Suprapubic skin (tissue), 3 donors: Measurements from ENCODE around the gene KRTAP1-4.

Experiments
- EP300 ChIP-seq: sonication (generic); formaldehyde crosslinking; IDR thresholded peaks from one replicate; pipeline ENCODE4 v1.6.1; 2017; ENCODE audit warnings: antibody characterized with exemption
- POLR2A ChIP-seq, 2 donors: fragments of 450-650 bp; IDR thresholded peaks; one replicate each; pipeline ENCODE4 v1.6.1; 2017; ENCODE audit warnings: antibody characterized with exemption in 2 of 2, mild to moderate bottlenecking in 2 of 2, moderate library complexity in 2 of 2
- TF ChIP-seq, protein P1 (sequence below), 2 donors: fragments of 200-600 bp in 1 of 2; fragments of 450-650 bp in 1 of 2; sonication (generic) in 1 of 2; IDR thresholded peaks; one replicate each; pipeline ENCODE4 v1.5.1; 2016 to 2019; ENCODE audit warnings: antibody characterized with exemption in 2 of 2, mild to moderate bottlenecking in 1 of 2, moderate library complexity in 1 of 2

DNA sequence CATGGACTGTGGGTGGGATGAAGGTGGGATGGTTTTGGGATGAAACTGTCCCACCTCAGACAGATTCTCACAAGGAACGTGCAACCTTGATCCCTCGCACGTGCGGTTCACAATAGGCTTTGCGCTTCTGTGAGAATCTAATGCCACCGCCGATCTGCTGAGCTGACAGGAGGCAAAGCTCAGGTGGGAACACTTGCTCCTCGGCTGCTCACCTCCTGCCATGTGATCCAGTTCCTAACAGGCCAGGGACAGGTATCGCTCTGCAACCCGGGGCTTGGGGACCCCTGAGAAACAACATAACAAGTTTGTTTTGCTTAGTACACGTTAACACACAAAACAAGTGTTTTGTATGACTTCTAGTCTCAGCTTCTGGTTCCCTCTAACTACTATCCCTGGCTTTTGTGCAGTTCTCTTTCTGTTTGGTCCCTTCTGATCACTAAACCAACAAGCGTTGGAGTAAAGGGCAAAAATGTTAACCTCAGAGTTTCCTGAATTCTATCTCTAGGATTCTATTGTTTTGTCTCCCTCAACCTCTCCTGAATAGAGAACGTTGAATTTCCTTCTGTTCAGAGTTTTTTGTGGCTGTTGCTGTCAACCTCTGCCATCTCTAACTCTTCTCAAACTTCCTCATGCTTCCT is 13.3 kb downstream of the KRTAP1-4 start:
- TF ChIP-seq, protein P1, sequence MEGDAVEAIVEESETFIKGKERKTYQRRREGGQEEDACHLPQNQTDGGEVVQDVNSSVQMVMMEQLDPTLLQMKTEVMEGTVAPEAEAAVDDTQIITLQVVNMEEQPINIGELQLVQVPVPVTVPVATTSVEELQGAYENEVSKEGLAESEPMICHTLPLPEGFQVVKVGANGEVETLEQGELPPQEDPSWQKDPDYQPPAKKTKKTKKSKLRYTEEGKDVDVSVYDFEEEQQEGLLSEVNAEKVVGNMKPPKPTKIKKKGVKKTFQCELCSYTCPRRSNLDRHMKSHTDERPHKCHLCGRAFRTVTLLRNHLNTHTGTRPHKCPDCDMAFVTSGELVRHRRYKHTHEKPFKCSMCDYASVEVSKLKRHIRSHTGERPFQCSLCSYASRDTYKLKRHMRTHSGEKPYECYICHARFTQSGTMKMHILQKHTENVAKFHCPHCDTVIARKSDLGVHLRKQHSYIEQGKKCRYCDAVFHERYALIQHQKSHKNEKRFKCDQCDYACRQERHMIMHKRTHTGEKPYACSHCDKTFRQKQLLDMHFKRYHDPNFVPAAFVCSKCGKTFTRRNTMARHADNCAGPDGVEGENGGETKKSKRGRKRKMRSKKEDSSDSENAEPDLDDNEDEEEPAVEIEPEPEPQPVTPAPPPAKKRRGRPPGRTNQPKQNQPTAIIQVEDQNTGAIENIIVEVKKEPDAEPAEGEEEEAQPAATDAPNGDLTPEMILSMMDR (IDR thresholded peaks at IDR 0.05) = no peak
- no peak for TF ChIP-seq EP300
- no peak for TF ChIP-seq POLR2A (IDR thresholded peaks at IDR 0.05)
